ENCODE results near the gene GABRR3.

Gene GABRR3

DNA sequence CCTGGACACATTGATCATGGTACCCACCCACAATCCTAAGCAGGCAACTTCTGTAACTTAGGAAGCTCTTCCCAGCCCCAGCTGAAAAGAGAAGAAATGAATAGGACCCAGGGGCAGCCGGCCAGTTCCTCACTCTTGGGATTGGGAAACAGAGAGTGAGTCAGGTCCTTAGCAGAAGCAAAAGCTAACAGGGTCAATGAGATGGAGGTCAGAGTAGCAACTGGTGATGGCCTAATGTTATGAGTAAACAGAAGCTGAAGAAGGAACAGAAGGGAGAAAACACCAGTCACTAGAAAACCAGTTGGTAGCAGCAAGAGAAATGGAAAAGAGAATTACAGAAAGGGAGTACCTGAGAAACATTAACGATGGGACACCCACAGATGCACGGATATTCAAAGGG is 82.8 kb downstream of the GABRR3 start:
- peaks cover 80% of the 10 kb centered on the region for H3K36me3 ChIP-seq (ENCODE audit: insufficient read depth, low read length)

DNA sequence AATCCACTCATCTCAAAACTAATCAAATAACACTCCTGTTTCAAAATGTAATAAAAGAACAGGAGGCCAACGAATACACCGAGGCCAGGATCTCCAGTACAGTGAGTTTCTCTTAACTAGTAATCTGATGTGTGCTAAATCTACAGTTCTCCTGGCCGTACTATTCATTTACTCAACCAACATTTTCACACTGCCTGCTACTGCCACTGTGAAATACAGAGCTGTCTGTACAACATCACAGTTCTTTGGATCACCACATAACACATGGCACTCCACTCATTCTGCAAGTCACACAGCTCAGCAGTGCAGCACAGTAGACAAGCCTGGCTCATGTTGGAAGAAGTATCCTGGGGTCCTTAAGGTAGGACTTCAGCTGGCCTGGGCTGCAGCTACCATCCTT is 84.8 kb downstream of the GABRR3 start:
- TF ChIP-seq EZH2 (IDR thresholded peaks at IDR 0.05; ENCODE audit: borderline replicate concordance, low read length), result no peak
- TF ChIP-seq, protein P1, sequence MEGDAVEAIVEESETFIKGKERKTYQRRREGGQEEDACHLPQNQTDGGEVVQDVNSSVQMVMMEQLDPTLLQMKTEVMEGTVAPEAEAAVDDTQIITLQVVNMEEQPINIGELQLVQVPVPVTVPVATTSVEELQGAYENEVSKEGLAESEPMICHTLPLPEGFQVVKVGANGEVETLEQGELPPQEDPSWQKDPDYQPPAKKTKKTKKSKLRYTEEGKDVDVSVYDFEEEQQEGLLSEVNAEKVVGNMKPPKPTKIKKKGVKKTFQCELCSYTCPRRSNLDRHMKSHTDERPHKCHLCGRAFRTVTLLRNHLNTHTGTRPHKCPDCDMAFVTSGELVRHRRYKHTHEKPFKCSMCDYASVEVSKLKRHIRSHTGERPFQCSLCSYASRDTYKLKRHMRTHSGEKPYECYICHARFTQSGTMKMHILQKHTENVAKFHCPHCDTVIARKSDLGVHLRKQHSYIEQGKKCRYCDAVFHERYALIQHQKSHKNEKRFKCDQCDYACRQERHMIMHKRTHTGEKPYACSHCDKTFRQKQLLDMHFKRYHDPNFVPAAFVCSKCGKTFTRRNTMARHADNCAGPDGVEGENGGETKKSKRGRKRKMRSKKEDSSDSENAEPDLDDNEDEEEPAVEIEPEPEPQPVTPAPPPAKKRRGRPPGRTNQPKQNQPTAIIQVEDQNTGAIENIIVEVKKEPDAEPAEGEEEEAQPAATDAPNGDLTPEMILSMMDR (IDR thresholded peaks at IDR 0.05; ENCODE audit: low read length), result no peak
- H3K79me2 ChIP-seq (ENCODE audit: insufficient read depth, low read length), result no peaks in the 10 kb centered on the region
- H3K4me2 ChIP-seq (ENCODE audit: low read length), result no peak overlapping the region
- no peak overlapping the region for H2AFZ ChIP-seq (ENCODE audit: low read length)
- H3K4me3 ChIP-seq (ENCODE audit: low read depth, low read length, poor library complexity, severe bottlenecking), result no peak overlapping the region
- no peaks in the 10 kb centered on the region for H4K20me1 ChIP-seq (ENCODE audit: insufficient read depth, low read length)
- H3K27me3 ChIP-seq (ENCODE audit: insufficient read depth, low read length), result no peaks in the 10 kb centered on the region
- no peak overlapping the region for H3K9ac ChIP-seq (ENCODE audit: low read length)
- peaks cover 92% of the 10 kb centered on the region for H3K36me3 ChIP-seq (ENCODE audit: insufficient read depth, low read length)
- H3K9me2 ChIP-seq (ENCODE audit: low read depth, low read length), result no peaks in the 10 kb centered on the region
- no peaks in the 10 kb centered on the region for H3F3A ChIP-seq (ENCODE audit: insufficient read depth, low read length)
- H3K9me3 ChIP-seq (ENCODE audit: low read length), result no peaks in the 10 kb centered on the region
- no peak overlapping the region for H3K27ac ChIP-seq (ENCODE audit: low read depth, low read length, poor library complexity, severe bottlenecking)
- H3K4me1 ChIP-seq (ENCODE audit: insufficient read depth, low read length, severe bottlenecking), result no peaks in the 10 kb centered on the region

More for the DNA sequence above, 82.8 kb downstream of the GABRR3 start:
- no peaks in the 10 kb centered on the region for H4K20me1 ChIP-seq (ENCODE audit: insufficient read depth, low read length)
- H3K4me1 ChIP-seq (ENCODE audit: insufficient read depth, low read length, severe bottlenecking), result no peaks in the 10 kb centered on the region
- no peaks in the 10 kb centered on the region for H3F3A ChIP-seq (ENCODE audit: insufficient read depth, low read length)
- no peaks in the 10 kb centered on the region for H3K9me2 ChIP-seq (ENCODE audit: low read depth, low read length)
- H2AFZ ChIP-seq (ENCODE audit: low read length), result no peak overlapping the region
- H3K27ac ChIP-seq (ENCODE audit: low read depth, low read length, poor library complexity, severe bottlenecking), result no peak overlapping the region
- H3K4me2 ChIP-seq (ENCODE audit: low read length), result no peak overlapping the region
- no peak overlapping the region for H3K9ac ChIP-seq (ENCODE audit: low read length)
- no peak overlapping the region for H3K4me3 ChIP-seq (ENCODE audit: low read depth, low read length, poor library complexity, severe bottlenecking)
- TF ChIP-seq EZH2 (IDR thresholded peaks at IDR 0.05; ENCODE audit: borderline replicate concordance, low read length), result no peak
- TF ChIP-seq, protein P1 (IDR thresholded peaks at IDR 0.05; ENCODE audit: low read length), result no peak
- no peaks in the 10 kb centered on the region for H3K79me2 ChIP-seq (ENCODE audit: insufficient read depth, low read length)
- no peaks in the 10 kb centered on the region for H3K9me3 ChIP-seq (ENCODE audit: low read length)
- no peaks in the 10 kb centered on the region for H3K27me3 ChIP-seq (ENCODE audit: insufficient read depth, low read length)

DNA sequence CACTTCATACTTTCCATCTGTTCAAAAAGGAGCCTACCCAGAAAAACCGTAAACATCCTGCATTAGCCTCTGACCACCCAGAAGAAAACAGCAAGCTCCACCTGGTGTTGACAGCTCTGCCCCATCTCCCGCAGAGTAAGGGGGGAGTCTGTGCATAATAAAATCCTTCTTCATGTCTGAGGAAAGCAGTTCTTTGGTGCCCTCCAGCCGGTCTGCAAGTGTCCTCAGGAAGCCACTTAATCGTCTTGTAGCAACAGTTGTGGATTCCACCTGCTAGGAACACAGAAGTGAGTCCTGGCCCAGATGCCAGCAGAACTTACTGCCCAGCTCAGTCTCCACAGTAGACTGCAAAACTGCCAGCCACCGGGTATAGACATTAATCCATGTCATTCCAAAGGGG is 85.4 kb downstream of the GABRR3 start:
- no peak overlapping the region for H3K4me3 ChIP-seq (ENCODE audit: low read depth, low read length, poor library complexity, severe bottlenecking)
- TF ChIP-seq, protein P1 (IDR thresholded peaks at IDR 0.05; ENCODE audit: low read length), result no peak
- no peak for TF ChIP-seq EZH2 (IDR thresholded peaks at IDR 0.05; ENCODE audit: borderline replicate concordance, low read length)
- H3K4me2 ChIP-seq (ENCODE audit: low read length), result no peak overlapping the region
- H3K9ac ChIP-seq (ENCODE audit: low read length), result no peak overlapping the region
- no peaks in the 10 kb centered on the region for H3K4me1 ChIP-seq (ENCODE audit: insufficient read depth, low read length, severe bottlenecking)
- H2AFZ ChIP-seq (ENCODE audit: low read length), result no peak overlapping the region
- no peaks in the 10 kb centered on the region for H3K27me3 ChIP-seq (ENCODE audit: insufficient read depth, low read length)
- H4K20me1 ChIP-seq (ENCODE audit: insufficient read depth, low read length), result no peaks in the 10 kb centered on the region
- no peaks in the 10 kb centered on the region for H3K9me3 ChIP-seq (ENCODE audit: low read length)
- no peaks in the 10 kb centered on the region for H3K9me2 ChIP-seq (ENCODE audit: low read depth, low read length)
- peaks cover 96% of the 10 kb centered on the region for H3K36me3 ChIP-seq (ENCODE audit: insufficient read depth, low read length)
- no peaks in the 10 kb centered on the region for H3K79me2 ChIP-seq (ENCODE audit: insufficient read depth, low read length)
- no peak overlapping the region for H3K27ac ChIP-seq (ENCODE audit: low read depth, low read length, poor library complexity, severe bottlenecking)
- H3F3A ChIP-seq (ENCODE audit: insufficient read depth, low read length), result no peaks in the 10 kb centered on the region
